ENCODE measurements around the gene ACADL. TPM values are rescaled to one million over a fixed set of nuclear protein-coding genes. Genes with fewer than 3 reads are reported as not detected.

Gene ACADL
- total and polyA plus RNA-seq, 2 donors (not counting 3 experiments of a cell fraction or from before 2014, with no cell fraction given): not detected

- BruUV-seq (replicated peaks): no TSS peak
- Histone ChIP-seq H3K27me3 (ENCODE audit: control insufficient read depth in 2 of 2, insufficient read depth in 2 of 2, low read length in 2 of 2) (no peaks in the 10 kb centered on the region), H3K9ac (replicated peaks; ENCODE audit: extremely low read depth, insufficient read depth, low read length) (no peak overlapping the region), H3K79me2 (ENCODE audit: control insufficient read depth, insufficient read depth, low read length) (peaks cover 10% of the 10 kb centered on the region), H2AFZ (ENCODE audit: low read depth, low read length) (no peak overlapping the region), H3K27ac (ENCODE audit: insufficient read depth, low read depth, low read length) (no peak overlapping the region), H3K4me3 (replicated peaks in 1 of 3; ENCODE audit: insufficient read depth in 1 of 3, low read depth in 1 of 3, low read length in 3 of 3) (no peak overlapping the region), H3K9me1 (replicated peaks; ENCODE audit: control insufficient read depth, extremely low read depth, insufficient read depth, low read length) (no peaks in the 10 kb centered on the region), H3K36me3 (ENCODE audit: control insufficient read depth in 2 of 2, extremely low read depth in 1 of 2, insufficient read depth in 2 of 2, low read length in 2 of 2) (no peaks in the 10 kb centered on the region), H3K9me3 (replicated peaks; ENCODE audit: control insufficient read depth, insufficient read depth, low read length) (no peaks in the 10 kb centered on the region), H3K4me1 (ENCODE audit: control insufficient read depth, extremely low read depth, insufficient read depth, low read length) (no peaks in the 10 kb centered on the region), H4K20me1 (replicated peaks; ENCODE audit: control insufficient read depth, extremely low read depth, insufficient read depth, low read length) (no peaks in the 10 kb centered on the region), H3K4me2 (ENCODE audit: insufficient read depth, low read length) (no peak overlapping the region)
- CTCF ChIA-PET: no interaction called here
- FAIRE-seq: no peak
- intact Hi-C loops (cut with micrococcal nuclease): no loop called here
- dilution Hi-C loops (cut with MboI; ENCODE audit: extremely low pct_ligation_motif_present, low sequenced_read_pairs): no loop called here
- no peak for TF ChIP-seq JUN (IDR thresholded peaks at IDR 0.05; ENCODE audit: borderline replicate concordance, insufficient read depth, insufficient read length, low read depth)
- no peak for TF ChIP-seq EZH2 (IDR thresholded peaks at IDR 0.05; ENCODE audit: borderline replicate concordance, low read depth, low read length, severe bottlenecking)
- no peak for TF ChIP-seq CTCF (IDR thresholded peaks at IDR 0.05; ENCODE audit: extremely low read depth in 1 of 2, insufficient read depth in 1 of 2, low read depth in 1 of 2, low read length in 2 of 2)
- TF ChIP-seq MYC (IDR thresholded peaks at IDR 0.05; ENCODE audit: low read depth, low read length): no peak
- no peak for TF ChIP-seq GATA2 (IDR thresholded peaks at IDR 0.05; ENCODE audit: insufficient read depth, insufficient read length, low read depth, low read length)
- TF ChIP-seq MAX (IDR thresholded peaks at IDR 0.05; ENCODE audit: insufficient read depth, insufficient read length): no peak
- TF ChIP-seq FOS (IDR thresholded peaks at IDR 0.05; ENCODE audit: borderline replicate concordance, insufficient read depth, low read length): no peak
- no peak for TF ChIP-seq POLR2A (IDR thresholded peaks at IDR 0.05; ENCODE audit: low read depth, low read length)
- TF ChIP-seq POLR2AphosphoS5 (IDR thresholded peaks at IDR 0.05; ENCODE audit: insufficient read depth, low read depth, low read length): no peak
- DNase-seq (ENCODE audit: low read depth, low spot score): no peak
- POLR2A ChIA-PET: interaction anchor here (0.9 kb wide), 1 partner anchor 8 kb away, joined by 3 read pairs; the partner anchor contains the start of gene KANSL1L
These were observed 62.7 kb downstream of the ACADL start for GRCh38 chr2:210162466-210163124.

All from endothelial cell of umbilical vein (primary cell).